H1 (cell line): ENCODE results near the gene F11. TPM values are rescaled to one million over a fixed set of nuclear protein-coding genes. Genes with fewer than 3 reads are reported as not detected.

ENCODE experiments used
- CBX5 ChIP-seq: fragments of 300-800, 300-1000 bp; sonication (generic); IDR thresholded peaks from 2 replicates; pipeline ENCODE4 v1.7.1; 2016; ENCODE audit warnings: antibody characterized with exemption, low read length, low read depth
- polyA plus RNA-seq, 7 experiments: library from polyadenylated mRNA; depleted of rRNA in 3 of 7; stranded (reverse) in 5 of 7; unstranded in 2 of 7; fragments of >200 nt in 5 of 7; fragments of 200-250 nt in 2 of 7; gene quantifications; 1 replicate in 5 of 7; 2 replicates in 1 of 7; 4 replicates in 1 of 7; pipeline versions ENCODE4 v1.2.1 to v1.2.3, GENCODE V29; 2011 to 2013; ENCODE audit warnings: missing spikeins in 2 of 7, mixed read lengths in 2 of 7
- total RNA-seq: library from RNA; stranded (reverse); fragmentation: NEBNext Ultra II Directional; extraction: Animal tissue kit (Norgen Biotek cat#: 25700); gene quantifications from 2 replicates; pipeline ENCODE4 v1.2.1, GENCODE V29; 2021

Gene F11
- total and polyA plus RNA-seq, 2 of the 8 experiments (the other 6 are each of a cell fraction or from before 2014, with no cell fraction given), result 0.27 to 0.99 TPM

- TF ChIP-seq CBX5, result no peak
Measured at GRCh38 chr4:186217733-186218293, 48.2 kb upstream of the F11 start (continued).
